ENCODE measurements around the gene ITGB7. TPM values are rescaled to one million over a fixed set of nuclear protein-coding genes. Genes with fewer than 3 reads are reported as not detected.

ITGB7 gene
- polyA plus RNA-seq, 1 experiment: 0.63 TPM

DNA sequence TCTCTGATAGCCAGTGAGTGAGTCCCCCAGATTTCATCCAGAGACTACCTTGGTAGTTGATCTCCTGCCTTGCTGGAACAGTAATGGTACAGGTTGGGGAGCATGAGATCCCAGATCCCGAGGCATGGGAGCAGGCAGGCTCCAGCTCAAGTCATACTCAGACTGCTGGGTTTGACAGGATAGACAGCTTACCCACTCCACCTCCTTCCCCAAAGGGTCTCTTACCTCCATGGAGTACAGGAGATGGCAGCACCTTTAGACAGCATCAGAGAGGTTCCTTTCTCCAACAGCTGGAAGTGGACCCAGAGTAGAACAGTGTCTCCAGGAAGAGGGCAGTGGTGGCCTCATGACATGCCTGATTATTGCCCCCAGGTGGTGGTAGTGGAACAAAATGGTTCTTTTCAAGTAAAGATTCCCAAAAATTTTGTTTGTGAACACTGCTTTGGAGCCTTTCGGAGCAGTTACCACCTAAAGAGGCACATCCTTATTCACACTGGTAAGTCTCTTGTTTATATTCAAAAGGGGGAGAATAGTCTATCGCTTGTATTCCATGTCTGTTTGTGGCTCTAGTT is 21.4 kb downstream of the ITGB7 start:
- CTCF ChIA-PET: interaction anchor here (1.2 to 2.7 kb wide), 5 partner anchors 12 to 120 kb away, joined by 4 to 15 read pairs (median 5); no protein-coding TSS in a partner anchor
- POLR2A ChIA-PET: no interaction called here
- no peak for DNase-seq (ENCODE audit: low read depth)

DNA sequence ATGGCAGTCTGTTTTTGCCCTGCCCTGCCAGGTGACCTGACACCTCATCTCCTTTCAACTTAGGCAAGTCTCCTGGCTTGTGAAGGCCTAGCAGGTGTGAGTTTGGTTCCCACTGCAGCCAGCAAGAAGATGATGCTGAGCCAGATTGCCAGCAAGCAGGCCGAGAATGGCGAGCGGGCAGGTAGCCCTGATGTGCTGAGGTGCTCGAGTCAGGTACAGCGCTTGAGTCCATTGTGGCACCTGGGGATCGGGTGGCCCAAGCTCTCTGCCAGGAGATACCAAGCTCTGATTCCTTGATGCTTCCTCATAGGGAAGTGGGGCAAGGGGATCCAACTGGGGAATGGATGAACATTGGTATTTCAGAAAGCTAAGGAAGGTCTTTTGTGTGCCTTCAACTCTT is 22.2 kb downstream of the ITGB7 start:
- CTCF ChIA-PET: interaction anchor here (1.2 to 1.5 kb wide), 4 partner anchors 13 to 119 kb away, joined by 4 to 6 read pairs (median 5); no protein-coding TSS in a partner anchor

More for the DNA sequence above, 21.4 kb downstream of the ITGB7 start:
- TF ChIP-seq, protein P1, sequence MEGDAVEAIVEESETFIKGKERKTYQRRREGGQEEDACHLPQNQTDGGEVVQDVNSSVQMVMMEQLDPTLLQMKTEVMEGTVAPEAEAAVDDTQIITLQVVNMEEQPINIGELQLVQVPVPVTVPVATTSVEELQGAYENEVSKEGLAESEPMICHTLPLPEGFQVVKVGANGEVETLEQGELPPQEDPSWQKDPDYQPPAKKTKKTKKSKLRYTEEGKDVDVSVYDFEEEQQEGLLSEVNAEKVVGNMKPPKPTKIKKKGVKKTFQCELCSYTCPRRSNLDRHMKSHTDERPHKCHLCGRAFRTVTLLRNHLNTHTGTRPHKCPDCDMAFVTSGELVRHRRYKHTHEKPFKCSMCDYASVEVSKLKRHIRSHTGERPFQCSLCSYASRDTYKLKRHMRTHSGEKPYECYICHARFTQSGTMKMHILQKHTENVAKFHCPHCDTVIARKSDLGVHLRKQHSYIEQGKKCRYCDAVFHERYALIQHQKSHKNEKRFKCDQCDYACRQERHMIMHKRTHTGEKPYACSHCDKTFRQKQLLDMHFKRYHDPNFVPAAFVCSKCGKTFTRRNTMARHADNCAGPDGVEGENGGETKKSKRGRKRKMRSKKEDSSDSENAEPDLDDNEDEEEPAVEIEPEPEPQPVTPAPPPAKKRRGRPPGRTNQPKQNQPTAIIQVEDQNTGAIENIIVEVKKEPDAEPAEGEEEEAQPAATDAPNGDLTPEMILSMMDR (IDR thresholded peaks at IDR 0.05; ENCODE audit: insufficient read depth, low read depth, low read length): 0 out of 2 replicates have a peak, but pooled peaks have one; percentile 6
- peaks cover 33% of the 10 kb centered on the region for H3K36me3 ChIP-seq (ENCODE audit: control insufficient read depth, insufficient read depth, low read length)
- H3K27me3 ChIP-seq (ENCODE audit: control insufficient read depth, insufficient read depth, low read length): no peaks in the 10 kb centered on the region
- H3K4me3 ChIP-seq (ENCODE audit: low read depth, low read length): no peak overlapping the region

DNA sequence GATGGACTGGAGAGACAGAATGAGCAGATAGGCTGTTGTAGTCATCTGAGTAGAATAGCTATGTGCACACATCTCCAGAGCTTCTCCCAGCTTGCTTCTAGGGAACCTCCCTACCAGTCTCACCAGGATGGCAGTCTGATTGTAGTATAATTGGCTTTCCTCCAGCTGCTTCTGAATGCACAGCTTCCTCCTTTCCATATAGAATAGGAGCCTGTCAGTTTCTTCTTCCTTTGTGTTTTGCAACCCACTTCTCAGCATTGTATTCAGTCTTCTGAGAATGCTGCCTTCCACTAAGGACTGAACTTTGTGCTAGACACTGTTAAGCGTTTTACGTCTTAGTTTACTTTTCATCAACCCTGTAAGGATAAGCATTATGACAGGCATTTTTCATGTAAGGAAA is 24.1 kb downstream of the ITGB7 start:
- DNase-seq (ENCODE audit: low read depth): no peak
- H3K36me3 ChIP-seq (ENCODE audit: control insufficient read depth, insufficient read depth, low read length): peaks cover 27% of the 10 kb centered on the region
- no peaks in the 10 kb centered on the region for H3K27me3 ChIP-seq (ENCODE audit: control insufficient read depth, insufficient read depth, low read length)
- no peak overlapping the region for H3K4me3 ChIP-seq (ENCODE audit: low read depth, low read length)
- TF ChIP-seq, protein P1 (IDR thresholded peaks at IDR 0.05; ENCODE audit: insufficient read depth, low read depth, low read length): no peak
- ChIA-PET POLR2A (no interaction called here), CTCF (interaction anchor here (1.3 to 3.7 kb wide), 6 partner anchors 10 to 118 kb away, joined by 3 to 17 read pairs (median 6); no protein-coding TSS in a partner anchor)

More for the DNA sequence above, 22.2 kb downstream of the ITGB7 start:
- DNase-seq (ENCODE audit: low read depth): no peak
- POLR2A ChIA-PET: no interaction called here
- Histone ChIP-seq H3K36me3 (ENCODE audit: control insufficient read depth, insufficient read depth, low read length) (peaks cover 33% of the 10 kb centered on the region), H3K27me3 (ENCODE audit: control insufficient read depth, insufficient read depth, low read length) (no peaks in the 10 kb centered on the region), H3K4me3 (ENCODE audit: low read depth, low read length) (no peak overlapping the region)
- TF ChIP-seq, protein P1 (IDR thresholded peaks at IDR 0.05; ENCODE audit: insufficient read depth, low read depth, low read length): no peak

DNA sequence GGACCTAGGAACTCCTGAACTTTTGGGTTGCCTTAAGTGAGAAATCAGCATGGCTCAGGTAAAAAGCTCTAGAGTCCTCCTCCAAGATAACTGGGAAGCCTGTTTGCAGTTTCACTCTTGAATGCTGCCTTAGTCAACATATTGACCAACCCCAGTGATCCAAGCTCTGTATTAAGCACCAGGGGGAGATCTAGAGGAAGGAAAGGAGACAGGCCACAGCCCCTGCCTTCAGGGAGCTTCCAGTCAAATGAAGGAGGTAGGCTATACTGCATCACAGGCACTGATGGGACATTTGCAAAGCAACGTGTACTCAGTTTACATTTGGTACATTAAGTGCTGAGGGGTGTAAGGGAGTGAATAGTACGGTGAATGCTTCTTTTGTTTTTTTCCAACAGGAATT is 25.1 kb downstream of the ITGB7 start:
- TF ChIP-seq, protein P1 (IDR thresholded peaks at IDR 0.05; ENCODE audit: insufficient read depth, low read depth, low read length): no peak
- no peaks in the 10 kb centered on the region for H3K27me3 ChIP-seq (ENCODE audit: control insufficient read depth, insufficient read depth, low read length)
- peak overlapping the region; percentile 86 for H3K4me3 ChIP-seq (ENCODE audit: low read depth, low read length)
- ChIA-PET CTCF (interaction anchor here (1.3 to 3.7 kb wide), 6 partner anchors 9 to 117 kb away, joined by 3 to 17 read pairs (median 8); no protein-coding TSS in a partner anchor), POLR2A (no interaction called here)
- peaks cover 20% of the 10 kb centered on the region for H3K36me3 ChIP-seq (ENCODE audit: control insufficient read depth, insufficient read depth, low read length)
- no peak for DNase-seq (ENCODE audit: low read depth)

DNA sequence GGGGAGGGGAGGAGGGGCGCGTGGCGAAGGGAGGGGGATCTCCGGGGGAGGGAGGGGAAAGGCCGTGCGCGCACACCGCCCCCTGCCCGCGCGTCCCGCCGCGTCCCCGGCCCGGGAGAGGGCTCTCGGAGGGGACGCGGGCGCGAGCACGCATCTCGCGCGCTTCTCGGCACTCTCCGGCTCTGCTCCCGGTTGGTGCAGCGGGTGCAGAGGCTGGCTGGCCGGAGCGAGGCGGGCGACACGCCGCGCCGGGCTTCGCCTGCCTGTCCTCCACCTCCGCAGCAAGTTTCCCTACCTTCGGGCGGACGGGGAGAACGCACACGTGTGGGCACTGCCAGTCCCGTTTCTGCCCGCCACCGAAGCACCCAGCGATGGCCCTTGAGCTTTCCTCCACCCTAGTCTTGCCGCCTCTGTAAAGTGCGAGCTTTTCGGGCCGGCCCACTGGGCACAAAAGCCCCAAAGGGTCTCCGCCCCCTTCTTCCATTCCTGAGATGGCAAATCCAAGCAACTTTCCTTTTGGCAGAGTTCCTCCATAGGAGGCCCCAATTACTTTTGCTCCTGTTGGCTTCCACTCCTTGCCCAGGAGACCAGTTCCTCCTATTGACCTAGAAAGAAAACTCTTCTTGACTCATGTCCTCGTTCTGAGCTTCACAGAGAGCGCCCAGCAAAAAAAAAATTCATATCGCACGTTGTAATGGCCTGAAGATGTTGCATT is 26.0 kb downstream of the ITGB7 start:
- POLR2A ChIA-PET: interaction anchor here (0.5 to 0.8 kb wide), 2 partner anchors 21 to 102 kb away, joined by 3 to 4 read pairs; partner anchors contain the start of gene SPRYD3
- DNase-seq (ENCODE audit: low read depth): no peak
- Histone ChIP-seq H3K36me3 (ENCODE audit: control insufficient read depth, insufficient read depth, low read length) (peaks cover 16% of the 10 kb centered on the region), H3K4me3 (ENCODE audit: low read depth, low read length) (peak overlapping the region; percentile 86), H3K27me3 (ENCODE audit: control insufficient read depth, insufficient read depth, low read length) (no peaks in the 10 kb centered on the region)
- TF ChIP-seq, protein P1 (IDR thresholded peaks at IDR 0.05; ENCODE audit: insufficient read depth, low read depth, low read length): no peak
- CTCF ChIA-PET: interaction anchor here (0.6 to 3.7 kb wide), 8 partner anchors 9 to 352 kb away, joined by 3 to 17 read pairs (median 6); no protein-coding TSS in a partner anchor
